GF-D8 (cell line): ENCODE results near the gene TAF11L7.
"Not testable (repeated sequence)": the region's sequence is repeated elsewhere in the genome, so short reads cannot be mapped to it uniquely, and the experiment has no call there.

Experiments used
- DNase-seq: peaks from one replicate; lab custom pipeline; 2025; lab: John Stamatoyannopoulos, UW

TAF11L7 gene

GRCh38 chr5:17585658-17586057, at the start of gene TAF11L7:
TSS of gene TAF11L7 (minus strand) at chr5:17585758.
- not testable (repeated sequence) for DNase-seq

GRCh38 chr5:17634160-17634559, 48.6 kb upstream of the TAF11L7 start, which contains the start of gene TAF11L14:
TSS of gene TAF11L14 (plus strand) at chr5:17634460.
- no peak for DNase-seq

DNA sequence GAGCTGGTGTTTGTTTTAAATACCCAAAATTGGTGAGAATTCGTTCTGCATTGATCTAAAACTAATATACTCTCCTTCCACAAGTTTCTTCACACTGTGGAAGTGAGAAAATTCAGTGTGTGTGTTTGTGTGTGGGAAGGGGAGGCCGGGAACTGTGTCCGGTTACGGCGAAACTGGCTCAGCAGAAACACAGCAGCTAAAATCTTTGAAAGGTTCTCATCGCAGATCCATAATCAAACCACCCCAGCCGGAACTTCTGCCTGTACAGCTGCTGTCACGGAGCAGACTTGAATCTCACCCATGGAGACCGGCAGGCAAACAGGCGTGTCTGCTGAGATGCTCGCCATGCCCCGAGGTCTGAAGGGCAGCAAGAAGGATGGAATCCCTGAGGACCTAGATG, 46.2 kb upstream of the TAF11L7 start, which contains the start of gene TAF11L13:
TAF11L13 (plus strand) TSS at position 301 of the 400 bp plus-strand sequence.
- not testable (repeated sequence) for DNase-seq

- no peak for DNase-seq
Measured at GRCh38 chr5:17625686-17626085, 40.1 kb upstream of the TAF11L7 start.

DNA sequence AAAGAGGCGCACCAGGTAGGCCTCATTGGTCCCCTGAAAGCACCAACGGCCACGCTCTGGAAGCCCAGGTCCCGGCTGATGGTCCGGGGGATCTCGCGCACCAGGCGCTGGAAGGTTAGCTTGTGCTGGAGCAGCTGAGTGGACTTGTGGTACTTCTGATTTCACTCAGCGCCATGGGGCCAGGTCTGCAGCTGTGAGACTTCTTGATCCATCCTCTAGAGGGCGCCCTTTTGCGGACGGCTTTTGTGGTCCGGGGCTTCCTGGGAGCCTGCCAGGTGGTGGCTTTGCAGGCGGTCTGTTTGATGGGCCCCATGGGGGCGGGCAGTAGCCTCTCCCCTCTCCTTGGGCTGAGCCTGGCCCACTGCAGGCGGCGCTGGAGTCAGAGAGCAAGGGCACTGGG, 35.1 kb upstream of the TAF11L7 start:
- no peak for DNase-seq

DNA sequence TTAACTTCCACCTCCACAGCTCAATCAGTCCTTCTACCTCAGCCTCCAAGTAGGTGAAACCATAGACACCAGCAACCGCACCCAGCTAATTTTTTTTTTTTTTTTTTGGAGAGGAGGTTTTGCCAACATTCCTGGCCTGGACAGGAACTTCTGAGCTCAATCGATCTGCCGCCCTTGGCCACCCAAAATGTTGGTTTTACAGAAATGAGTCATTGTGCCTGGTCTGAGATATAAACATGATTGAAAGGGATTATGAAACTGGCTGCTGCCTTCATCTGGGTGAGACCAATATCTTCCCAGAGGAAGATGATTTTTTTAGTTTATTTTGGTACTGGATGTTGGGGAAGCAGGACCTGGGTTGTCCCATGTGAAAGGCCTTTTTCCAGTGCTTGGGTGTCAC, 33.8 kb upstream of the TAF11L7 start:
- DNase-seq = no peak

DNA sequence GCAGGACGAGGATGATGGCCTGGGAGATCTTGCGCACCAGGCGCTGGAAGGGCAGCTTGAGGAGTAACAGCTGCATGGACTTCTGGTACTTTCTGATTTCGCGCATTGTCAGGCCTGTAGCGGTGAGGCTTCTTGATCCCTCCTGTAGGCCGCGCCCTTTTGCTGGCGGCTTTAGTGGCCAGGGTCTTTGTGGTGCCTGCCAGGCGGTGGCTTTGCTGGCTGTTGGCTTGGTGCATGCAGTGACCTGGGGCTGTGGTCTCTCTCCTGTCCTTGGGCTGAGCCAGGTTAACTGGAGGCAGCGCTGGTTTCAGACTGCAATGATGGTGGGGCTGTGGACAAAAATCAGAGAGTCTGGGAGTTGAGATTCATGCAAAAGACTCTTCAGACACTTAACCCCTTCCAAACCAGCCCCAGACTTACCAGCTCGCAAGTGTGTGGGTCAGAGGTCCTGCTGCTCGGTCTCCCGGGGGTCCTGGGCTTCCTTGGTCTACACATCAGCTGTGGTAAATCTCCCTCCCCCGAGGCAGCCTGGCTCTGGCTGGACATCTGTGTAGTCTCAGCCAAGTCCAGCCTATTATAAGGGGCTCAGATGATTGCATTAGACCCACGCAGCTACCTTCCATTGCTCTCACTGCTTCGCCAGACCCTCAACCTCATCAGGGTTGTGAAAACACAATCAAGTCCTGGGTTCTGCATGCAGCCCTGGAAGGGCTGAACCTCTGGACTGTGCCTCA, 29.5 kb upstream of the TAF11L7 start:
- no peak for DNase-seq

- not testable (repeated sequence) for DNase-seq
Measured at GRCh38 chr5:17610092-17610491, 24.5 kb upstream of the TAF11L7 start, which contains the start of gene TAF11L12. TSS of gene TAF11L12 (plus strand) at chr5:17610392.

GRCh38 chr5:17607461-17607860, 21.9 kb upstream of the TAF11L7 start:
- DNase-seq = not testable (repeated sequence)

GRCh38 chr5:17604951-17605350, 19.4 kb upstream of the TAF11L7 start:
- DNase-seq = no peak

GRCh38 chr5:17603880-17604279, 18.3 kb upstream of the TAF11L7 start, which contains the start of gene TAF11L11:
TSS of gene TAF11L11 (plus strand) at chr5:17604183.
- DNase-seq = not testable (repeated sequence)

- not testable (repeated sequence) for DNase-seq
Measured at GRCh38 chr5:17597728-17598127, 12.2 kb upstream of the TAF11L7 start, which contains the start of gene TAF11L10. TSS of gene TAF11L10 (minus strand) at chr5:17597828.

- not testable (repeated sequence) for DNase-seq
Measured at GRCh38 chr5:17594255-17594654, 8.7 kb upstream of the TAF11L7 start, which contains the start of gene TAF11L9. TSS of gene TAF11L9 (minus strand) at chr5:17594394.

- DNase-seq = not testable (repeated sequence)
Measured at GRCh38 chr5:17590860-17591259, 5.3 kb upstream of the TAF11L7 start, which contains the start of gene TAF11L8. TSS of gene TAF11L8 (minus strand) at chr5:17590960.
